Right lobe of liver (tissue), 6 donors: ENCODE results near the gene CYSTM1. TPM values are rescaled to one million over a fixed set of nuclear protein-coding genes. Genes with fewer than 3 reads are reported as not detected.

Source experiments
- ATAC-seq, 4 donors: fragments of 200-7000 bp; cut with Tn5 transposase; one replicate each; pipeline ENCODE4 v1.9.1; 2020; ENCODE audit warnings: mild to moderate bottlenecking in 4 of 4, moderate library complexity in 4 of 4
- DNase-seq, 3 donors: peaks; one replicate each; pipeline ENCODE4 v3.0.0-alpha.2; 2020
- H3K27ac ChIP-seq, 3 donors: fragments of 200-600 bp; one replicate each; pipeline ENCODE4 v1.8.0; 2022
- H3K27me3 ChIP-seq, 2 donors: fragments of 200-600 bp; one replicate each; pipeline ENCODE4 v1.8.0; 2022
- H3K36me3 ChIP-seq, 4 donors: fragments of 200-600 bp; sonication (generic) in 1 of 4; one replicate each; pipeline versions ENCODE4 v1.5.1 to v1.8.0; 2017 to 2022; ENCODE audit warnings: control low read depth in 1 of 4
- H3K4me1 ChIP-seq, 4 donors: fragments of 200-600 bp; sonication (generic) in 1 of 4; one replicate each; pipeline versions ENCODE4 v1.5.1 to v1.8.0; 2017 to 2022; ENCODE audit warnings: control low read depth in 1 of 4
- H3K4me3 ChIP-seq, 3 donors: fragments of 200-600 bp; one replicate each; pipeline ENCODE4 v1.8.0; 2022
- H3K9me3 ChIP-seq, 4 donors: fragments of 200-600 bp; sonication (generic) in 1 of 4; one replicate each; pipeline versions ENCODE4 v1.5.1 to v1.8.0; 2017 to 2022; ENCODE audit warnings: control low read depth in 1 of 4
- POLR2A ChIP-seq: fragments of 450-650 bp; IDR thresholded peaks from one replicate; pipeline ENCODE4 v1.6.1; 2017; ENCODE audit warnings: antibody characterized with exemption, mild to moderate bottlenecking
- WGBS: methylation state at CpG from one replicate; pipeline ENCODE4 v1.1.6; 2018; ENCODE audit warnings: low coverage, low lambda C conversion rate; ENCODE audit not compliant: insufficient coverage; ENCODE audit errors: missing lambda C conversion rate; 5-methylcytosine and 5-hydroxymethylcytosine counted together
- intact Hi-C, 2 donors: fragments of 100-400 bp; cut with DNase I; formaldehyde crosslinking; loops; one replicate each; pipeline versions ENCODE4 v1.11.2 to v1.14.1; 2022
- total RNA-seq, 6 experiments: library from RNA; depleted of rRNA in 2 of 6; stranded (reverse); fragments of >200 nt in 2 of 6; fragmentation: NEBNext Ultra II Directional in 3 of 6; extraction: Animal tissue kit (Norgen Biotek cat#: 25700) in 3 of 6; gene quantifications; one replicate each; pipeline versions ENCODE4 v1.1.0 to v1.2.4, GENCODE V29; 2016 to 2023
- TF ChIP-seq, protein P1 (sequence below), 4 donors: fragments of 200-600 bp in 3 of 4; fragments of 450-650 bp in 1 of 4; IDR thresholded peaks; one replicate each; pipeline versions ENCODE4 v1.5.1 to v1.8.0; 2016 to 2022; ENCODE audit warnings: antibody characterized with exemption in 4 of 4, mild to moderate bottlenecking in 2 of 4
- donor health status: DM: no; HTN: yes; CAD: no.
- donor health status: DM: no; HTN: no; CAD: no.
- donor health status: DM: no; HTN: no; CAD: no.
- donor health status: DM: no; HTN: yes; CAD: no.
- donor health status: DM: no; HTN: yes; CAD: no.

The CYSTM1 gene
- total RNA-seq, 6 experiments from 2014 or later, result 15.5 to 78.0 (median 29.8) TPM

DNA sequence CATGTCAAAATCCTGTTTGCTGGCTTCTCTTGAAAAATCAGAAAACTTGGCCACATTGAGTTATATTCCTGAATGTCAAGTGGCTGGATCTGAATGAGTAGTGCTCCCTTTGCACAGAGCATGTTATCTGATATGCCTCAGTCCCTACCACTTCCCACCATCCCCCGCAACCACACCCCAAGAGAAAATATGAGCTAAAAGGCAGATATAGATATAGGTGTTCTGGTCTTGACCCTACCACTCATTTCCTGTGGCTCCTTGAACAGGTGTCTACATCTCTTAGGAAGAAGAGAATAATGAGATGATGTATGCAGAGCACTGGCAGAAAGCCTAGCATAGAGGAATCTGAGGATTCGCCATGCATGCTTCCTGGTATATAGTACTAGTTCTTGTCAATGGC, 6.6 kb upstream of the CYSTM1 start:
- Histone ChIP-seq H3K36me3 (no peaks in the 10 kb centered on the region), H3K9me3 (no peaks in the 10 kb centered on the region), H3K27ac (no peak overlapping the region), H3K27me3 (no peaks in the 10 kb centered on the region), H3K4me3 (no peak overlapping the region), H3K4me1 (peaks cover 0 to 10% (median 0%) of the 10 kb centered on the region in 4 donors)
- 93% methylated on average over 2 of the region's 2 CpGs for WGBS
- no peak for ATAC-seq
- TF ChIP-seq, protein P1, sequence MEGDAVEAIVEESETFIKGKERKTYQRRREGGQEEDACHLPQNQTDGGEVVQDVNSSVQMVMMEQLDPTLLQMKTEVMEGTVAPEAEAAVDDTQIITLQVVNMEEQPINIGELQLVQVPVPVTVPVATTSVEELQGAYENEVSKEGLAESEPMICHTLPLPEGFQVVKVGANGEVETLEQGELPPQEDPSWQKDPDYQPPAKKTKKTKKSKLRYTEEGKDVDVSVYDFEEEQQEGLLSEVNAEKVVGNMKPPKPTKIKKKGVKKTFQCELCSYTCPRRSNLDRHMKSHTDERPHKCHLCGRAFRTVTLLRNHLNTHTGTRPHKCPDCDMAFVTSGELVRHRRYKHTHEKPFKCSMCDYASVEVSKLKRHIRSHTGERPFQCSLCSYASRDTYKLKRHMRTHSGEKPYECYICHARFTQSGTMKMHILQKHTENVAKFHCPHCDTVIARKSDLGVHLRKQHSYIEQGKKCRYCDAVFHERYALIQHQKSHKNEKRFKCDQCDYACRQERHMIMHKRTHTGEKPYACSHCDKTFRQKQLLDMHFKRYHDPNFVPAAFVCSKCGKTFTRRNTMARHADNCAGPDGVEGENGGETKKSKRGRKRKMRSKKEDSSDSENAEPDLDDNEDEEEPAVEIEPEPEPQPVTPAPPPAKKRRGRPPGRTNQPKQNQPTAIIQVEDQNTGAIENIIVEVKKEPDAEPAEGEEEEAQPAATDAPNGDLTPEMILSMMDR (IDR thresholded peaks at IDR 0.05), result no peak
- no peak for TF ChIP-seq POLR2A
- DNase-seq, result no peak
- intact Hi-C loops, result no loop called here

DNA sequence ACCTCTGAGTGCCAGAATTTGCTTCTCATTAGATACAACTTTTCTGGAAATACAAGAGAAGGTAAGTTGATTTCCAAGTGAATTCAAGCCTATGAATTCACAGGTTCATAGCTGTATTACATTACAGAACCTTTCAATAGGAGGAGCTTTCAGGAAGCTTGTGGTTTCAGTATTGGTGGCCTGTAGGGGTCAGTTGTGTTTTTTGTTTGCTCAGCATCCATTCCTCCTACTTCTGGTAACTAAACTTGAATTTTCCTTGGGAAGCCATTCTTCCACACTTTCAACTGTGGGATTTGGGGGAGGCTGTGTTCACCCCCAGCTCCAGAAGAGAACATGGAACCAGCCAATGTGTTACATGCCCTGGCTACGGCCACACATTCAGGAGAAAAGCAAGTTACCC, 5.6 kb upstream of the CYSTM1 start:
- intact Hi-C loops, result no loop called here
- no peak for TF ChIP-seq POLR2A
- TF ChIP-seq, protein P1 (IDR thresholded peaks at IDR 0.05), result peak in 3 of 4 donors; percentile 18 to 32 (median 29)
- H3K4me1 ChIP-seq, result peaks cover 0 to 10% (median under 1%) of the 10 kb centered on the region in 4 donors
- no peaks in the 10 kb centered on the region for H3K36me3 ChIP-seq
- H3K9me3 ChIP-seq, result no peaks in the 10 kb centered on the region
- DNase-seq (peak in 1 of 3 donors; percentile 20), ATAC-seq (peak in 2 of 4 donors; percentile 45 to 59)
- no peaks in the 10 kb centered on the region for H3K27me3 ChIP-seq
- WGBS, result 100% methylated on average over 1 of the region's 1 CpG
- no peak overlapping the region for H3K4me3 ChIP-seq
- H3K27ac ChIP-seq, result no peak overlapping the region

DNA sequence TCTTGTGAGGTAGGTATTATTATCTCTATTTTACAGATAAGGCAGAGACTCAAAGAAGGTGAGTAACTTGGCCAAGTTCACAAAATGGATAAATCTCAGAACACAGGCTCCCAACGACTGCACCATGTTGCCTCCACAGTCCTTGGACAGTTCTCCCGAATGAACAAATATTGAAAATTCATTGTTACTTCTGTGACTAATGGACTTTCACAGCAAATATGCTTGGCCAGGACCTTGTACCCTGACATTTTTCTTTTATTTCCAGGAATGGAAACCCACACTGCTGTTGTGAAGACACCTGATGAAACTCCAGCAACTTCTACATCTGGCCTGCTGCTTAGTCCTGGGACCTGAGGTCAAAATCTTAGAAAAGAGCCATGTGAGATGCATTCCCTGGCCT, 2.5 kb upstream of the CYSTM1 start:
- DNase-seq, result no peak
- no peaks in the 10 kb centered on the region for H3K9me3 ChIP-seq
- 63% methylated on average over 2 of the region's 2 CpGs for WGBS
- no peak overlapping the region for H3K27ac ChIP-seq
- no peak overlapping the region for H3K4me3 ChIP-seq
- intact Hi-C loops, result no loop called here
- H3K27me3 ChIP-seq, result no peaks in the 10 kb centered on the region
- H3K36me3 ChIP-seq, result no peaks in the 10 kb centered on the region
- TF ChIP-seq POLR2A, result no peak
- TF ChIP-seq, protein P1 (IDR thresholded peaks at IDR 0.05), result no peak
- H3K4me1 ChIP-seq, result peaks cover 0 to 13% (median 2%) of the 10 kb centered on the region in 4 donors
- ATAC-seq, result no peak

DNA sequence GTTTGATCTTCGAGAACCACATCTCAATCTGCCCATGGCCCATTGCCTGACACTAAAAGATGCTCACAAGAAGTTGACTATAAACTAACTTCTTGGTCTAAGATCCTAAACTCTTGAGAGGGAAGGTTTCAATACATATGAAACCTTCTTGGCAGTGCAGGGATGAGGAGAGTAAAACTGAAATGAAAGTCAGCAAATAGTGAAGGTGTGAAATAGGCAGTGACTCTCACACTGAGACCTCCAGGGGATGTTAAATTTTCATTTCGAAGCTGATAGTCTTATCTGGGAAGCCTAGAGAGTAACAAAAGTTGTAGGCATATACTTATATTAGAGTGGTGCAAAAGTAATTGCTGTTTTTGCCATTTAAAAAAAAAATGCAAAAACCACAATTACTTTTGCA, 974 bp upstream of the CYSTM1 start:
- intact Hi-C loops, result no loop called here
- no peaks in the 10 kb centered on the region for H3K27me3 ChIP-seq
- H3K4me1 ChIP-seq, result peaks cover 0 to 13% (median 2%) of the 10 kb centered on the region in 4 donors
- H3K4me3 ChIP-seq, result no peak overlapping the region
- TF ChIP-seq, protein P1 (IDR thresholded peaks at IDR 0.05), result no peak
- no peaks in the 10 kb centered on the region for H3K36me3 ChIP-seq
- ATAC-seq (no peak), DNase-seq (no peak)
- 81% methylated on average over 2 of the region's 2 CpGs for WGBS
- H3K9me3 ChIP-seq, result no peaks in the 10 kb centered on the region
- H3K27ac ChIP-seq, result peak overlapping the region in 1 of 3 donors; percentile 98
